GM04504 (cell line): ENCODE results near the gene ATP13A3.

ENCODE experiments used
- DNase-seq: peaks from one replicate; pipeline ENCODE4 v3.0.0-alpha.2; 2012; ENCODE audit warnings: low read depth

ATP13A3 gene

DNA sequence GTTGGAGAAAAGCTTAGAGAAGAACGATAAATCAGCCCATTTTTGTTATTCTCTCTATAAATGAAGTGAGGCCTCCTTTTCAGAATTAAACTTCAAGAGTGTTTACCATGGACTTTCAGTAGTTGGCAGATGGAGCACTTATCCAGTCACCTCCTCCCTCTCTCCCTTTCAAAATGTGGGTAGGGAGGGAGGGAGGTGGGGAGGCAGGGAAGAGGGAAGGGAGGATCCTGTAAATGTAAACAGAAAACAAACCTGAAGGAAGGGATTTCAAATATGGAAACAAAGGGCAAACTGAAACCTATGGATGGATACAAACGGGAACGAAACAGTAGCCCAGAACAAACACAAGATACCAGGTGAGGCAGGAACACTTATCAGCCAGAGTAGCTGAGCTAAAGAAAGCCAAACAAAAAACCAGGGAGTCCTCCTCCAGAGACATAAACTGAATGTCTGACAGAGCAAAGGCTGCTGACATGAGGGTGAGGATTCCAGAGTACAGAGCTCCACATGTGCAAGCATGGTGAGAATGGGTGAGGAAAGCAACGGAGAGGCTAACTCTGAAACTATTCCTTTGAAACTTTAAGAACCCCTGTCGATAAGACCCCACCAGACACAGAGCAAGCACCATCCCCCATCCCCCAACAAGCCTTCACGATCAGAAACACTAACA is 46.8 kb downstream of the ATP13A3 start:
- no peak for DNase-seq

DNA sequence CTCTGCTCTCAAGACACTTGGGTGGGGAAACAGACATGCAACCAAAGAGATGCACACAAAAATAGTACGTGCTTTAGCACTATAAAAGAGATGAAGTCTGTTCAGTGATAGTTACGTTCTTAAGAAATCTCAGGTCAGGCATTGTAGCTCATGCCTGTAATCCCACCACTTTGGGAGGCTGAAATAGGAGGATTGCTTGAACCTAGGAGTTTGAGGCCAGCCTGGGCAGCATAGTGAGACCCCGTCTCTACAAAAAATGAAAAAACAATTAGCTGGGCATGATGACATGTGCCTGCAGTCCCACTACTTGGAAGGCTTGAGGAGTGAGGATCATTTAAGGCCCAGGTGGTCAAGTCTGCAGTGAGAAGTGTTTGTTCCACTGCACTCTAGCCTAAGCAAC is 52.3 kb downstream of the ATP13A3 start:
- no peak for DNase-seq

DNA sequence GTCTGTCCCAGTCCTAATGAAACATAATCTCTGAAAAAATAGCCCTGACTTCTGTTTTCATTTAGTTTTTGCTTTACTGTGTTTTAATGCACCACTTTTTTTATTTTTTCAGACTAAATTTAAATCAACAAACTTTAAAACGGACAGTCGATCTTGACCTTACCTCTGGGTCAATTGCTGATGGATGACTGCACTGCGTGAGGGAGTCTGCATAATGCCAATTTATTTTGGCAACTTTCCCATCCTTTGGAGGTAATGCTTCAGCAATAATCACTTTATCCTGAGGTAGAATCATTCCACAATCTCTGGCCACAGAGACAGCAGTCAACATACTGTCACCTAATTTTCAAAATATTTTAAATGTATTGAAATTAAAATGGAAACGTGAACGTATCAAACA is 55.2 kb downstream of the ATP13A3 start:
- no peak for DNase-seq

DNA sequence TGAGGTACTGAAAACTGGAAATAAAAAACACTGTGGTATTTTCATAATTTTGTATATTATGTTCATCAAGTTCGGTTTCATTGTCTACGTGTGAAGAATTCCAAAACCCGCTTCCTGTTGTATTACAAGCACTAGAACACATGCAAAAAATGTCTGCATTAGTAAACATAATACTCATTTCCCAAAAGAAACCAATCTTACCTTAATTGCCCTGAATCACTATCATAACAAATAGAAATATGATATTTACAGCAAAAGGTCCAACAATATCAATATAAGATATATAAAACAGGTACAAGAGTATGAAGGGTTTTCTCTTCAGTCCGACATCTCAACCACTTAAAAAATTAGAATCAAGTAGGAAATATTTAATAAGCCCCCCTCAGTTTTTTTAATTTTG is 61.4 kb downstream of the ATP13A3 start:
- DNase-seq = no peak

DNA sequence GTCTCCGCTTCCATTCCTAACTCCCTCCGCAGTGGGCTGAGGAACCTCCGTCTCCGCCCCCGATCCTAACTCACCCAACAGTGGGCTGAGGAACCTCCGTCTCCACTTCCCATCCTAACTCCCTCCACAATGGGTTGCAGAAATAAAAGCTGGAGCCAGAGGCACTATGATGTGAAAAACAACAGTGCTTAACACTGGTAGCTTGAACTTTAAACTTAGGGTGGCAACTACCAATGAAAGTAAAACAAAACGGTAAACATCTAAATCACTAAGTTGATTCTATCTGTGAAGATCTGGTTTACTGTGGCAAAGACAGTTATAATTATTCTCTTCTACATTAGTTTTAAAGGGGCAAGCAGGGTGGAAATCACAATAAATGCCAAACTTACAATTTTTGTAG is 61.8 kb downstream of the ATP13A3 start:
- DNase-seq = no peak

DNA sequence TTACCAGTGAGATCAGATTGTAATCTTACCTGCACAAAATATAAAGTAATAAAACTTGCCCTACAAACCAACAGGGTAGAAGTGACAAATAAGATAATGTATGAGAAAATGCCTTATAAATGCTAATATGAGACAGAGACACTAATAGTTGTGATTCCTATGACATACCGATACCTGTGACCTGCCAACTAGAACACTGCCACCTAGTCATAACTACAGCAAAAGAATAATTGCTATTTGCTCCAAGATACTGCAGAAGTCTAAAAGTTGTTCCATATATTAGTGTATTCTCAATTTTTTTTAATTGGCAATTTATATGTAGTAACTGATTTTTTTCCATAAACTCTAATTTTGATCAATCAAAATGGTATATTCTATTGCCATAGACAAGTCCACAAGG is 62.4 kb downstream of the ATP13A3 start:
- no peak for DNase-seq

DNA sequence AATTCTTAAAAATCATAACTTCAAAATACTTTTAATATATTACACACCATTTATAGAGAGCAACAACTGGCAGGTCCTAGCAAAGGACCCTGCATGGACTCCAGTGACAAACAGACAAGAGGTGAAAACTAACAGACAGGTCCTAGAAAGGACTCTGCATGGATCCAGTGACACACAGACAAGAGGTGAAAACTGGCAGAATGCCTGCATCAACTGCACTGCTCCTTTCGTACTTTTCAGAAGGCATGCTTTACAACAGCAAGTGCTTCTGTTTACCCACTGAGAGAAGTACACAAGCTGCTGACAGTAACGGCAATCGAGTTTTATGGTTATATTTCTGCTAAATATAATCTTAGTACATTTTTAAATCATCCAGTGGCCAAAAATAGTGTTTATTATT is 63.5 kb downstream of the ATP13A3 start:
- no peak for DNase-seq

DNA sequence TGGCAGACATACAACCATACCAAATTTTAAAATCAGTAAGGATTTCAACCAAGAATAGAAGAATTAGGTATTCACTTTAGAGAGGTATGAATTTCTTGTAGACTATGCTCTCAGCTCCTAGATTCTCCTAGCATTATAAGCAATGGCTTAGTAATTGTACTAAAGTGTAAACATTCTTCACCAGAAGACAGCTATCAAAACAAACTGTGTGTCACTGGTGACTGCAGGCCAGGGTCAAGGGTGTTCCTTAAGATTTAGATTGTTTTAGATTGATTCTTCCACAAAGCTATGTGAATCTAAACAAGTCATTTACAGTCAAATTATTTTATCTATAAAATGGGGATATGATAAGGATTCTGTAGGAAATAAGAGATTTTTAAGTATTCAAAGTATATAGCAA is 64.6 kb downstream of the ATP13A3 start:
- DNase-seq = no peak

DNA sequence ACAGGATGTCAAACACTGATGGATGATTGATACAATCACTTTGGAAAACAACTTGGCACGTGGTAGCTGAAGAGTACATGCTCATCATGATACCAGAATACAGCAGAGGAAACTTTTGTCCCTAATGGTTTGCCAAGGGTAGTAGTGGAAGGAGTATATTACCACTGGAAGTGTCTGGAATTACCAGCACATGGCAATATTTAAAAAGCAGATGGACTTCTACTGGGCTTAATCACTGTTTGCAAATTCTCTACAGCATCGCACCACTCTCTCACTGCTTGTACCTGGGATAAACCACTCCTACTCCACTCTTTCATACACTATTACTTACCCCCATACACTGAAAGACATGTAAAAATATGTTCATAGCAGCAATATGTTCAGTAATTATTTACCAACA is 68.1 kb downstream of the ATP13A3 start:
- DNase-seq = no peak

DNA sequence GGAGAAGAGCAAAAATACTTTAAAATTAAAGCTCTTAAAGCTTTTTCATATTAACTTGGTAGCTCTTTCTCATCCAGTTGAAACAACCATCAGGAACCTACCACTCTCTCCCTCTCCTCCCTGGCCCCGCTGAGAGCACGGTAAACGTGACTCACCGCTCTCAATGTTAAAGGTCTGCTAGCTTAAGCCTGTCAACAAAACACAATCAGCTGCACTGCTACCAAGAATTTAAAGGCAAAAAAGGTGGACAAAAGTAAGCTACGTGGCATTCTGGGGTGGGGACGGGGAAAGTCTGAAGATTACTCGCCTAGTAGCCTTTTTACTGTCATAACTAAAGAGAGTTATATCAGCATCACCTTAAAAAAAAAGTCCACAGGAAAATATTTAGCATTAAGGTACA is 79.4 kb downstream of the ATP13A3 start:
- DNase-seq = no peak

DNA sequence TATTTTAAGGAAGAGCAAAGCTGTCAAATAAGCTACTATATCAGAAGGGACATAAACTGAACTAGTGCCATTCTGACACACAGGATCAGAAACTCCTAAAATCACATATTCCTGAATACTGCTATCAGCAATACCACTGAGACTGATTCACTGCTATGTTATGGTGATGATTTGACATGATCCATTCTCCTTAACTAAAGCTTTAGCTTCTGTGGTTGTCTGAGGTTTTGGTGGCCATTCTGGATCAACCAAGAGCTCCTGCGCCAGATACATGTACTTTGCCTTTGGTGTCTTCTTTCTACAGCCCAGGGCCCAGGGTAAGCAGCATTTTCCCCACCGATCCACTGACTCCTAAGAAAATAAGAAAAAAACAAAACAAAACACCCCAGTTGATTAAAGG is 81.0 kb downstream of the ATP13A3 start:
- DNase-seq = no peak

DNA sequence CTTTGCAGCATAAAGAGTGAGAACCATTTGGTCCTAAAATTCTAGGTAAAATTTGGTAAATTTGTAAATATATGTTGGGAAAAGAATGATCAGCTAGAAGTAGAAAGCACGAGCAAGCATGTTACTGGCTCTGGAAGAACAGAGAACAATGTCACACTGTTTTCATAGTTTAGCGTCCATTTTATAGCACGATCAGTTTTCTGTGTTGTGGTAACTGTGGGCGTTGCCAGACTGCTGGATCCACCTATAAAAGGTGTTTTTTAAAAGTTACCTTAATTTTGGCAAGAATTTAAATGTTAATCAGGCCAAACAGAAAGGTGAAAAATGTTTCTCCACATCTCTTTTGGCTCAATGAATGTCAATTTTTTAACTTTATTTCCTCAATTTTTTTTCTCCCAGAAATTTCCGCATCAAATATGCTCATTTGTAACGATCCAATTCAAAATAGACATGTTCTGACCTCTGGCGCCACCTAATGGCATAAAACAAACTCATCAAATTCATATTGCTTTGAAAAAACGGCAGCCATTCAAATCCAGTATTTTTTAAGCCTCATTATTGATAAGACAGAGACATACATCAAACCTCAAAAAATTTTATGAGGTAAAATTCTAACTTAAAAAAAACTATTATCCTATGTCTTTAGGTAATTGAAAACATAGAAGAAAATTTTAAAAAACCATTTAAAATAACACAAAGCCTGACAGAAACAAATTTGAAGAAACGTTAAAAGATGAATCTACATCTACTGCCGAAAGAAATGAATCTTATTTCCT is 82.2 kb downstream of the ATP13A3 start:
- no peak for DNase-seq

DNA sequence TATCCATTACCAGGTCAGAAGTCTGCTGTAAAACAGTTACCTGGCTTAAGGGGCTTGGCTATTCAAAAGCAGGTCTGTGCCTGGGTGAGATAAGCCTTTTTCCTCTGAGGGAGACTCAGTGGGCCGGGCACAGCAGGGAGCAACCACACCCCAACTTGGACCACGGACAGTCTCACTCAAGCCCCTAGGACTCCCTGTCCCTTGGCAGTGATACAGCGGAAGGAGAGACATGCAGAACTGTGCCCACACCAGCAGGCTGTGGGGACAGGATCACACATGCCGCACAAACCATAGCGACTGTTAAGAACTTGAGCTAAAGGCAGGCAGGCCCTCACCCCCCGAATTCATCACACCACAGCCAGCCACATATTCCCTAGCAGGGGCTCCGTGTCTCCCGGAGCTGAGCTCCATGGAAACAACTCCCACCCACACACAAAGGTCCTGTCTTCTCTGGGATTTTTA is 84.9 kb downstream of the ATP13A3 start:
- no peak for DNase-seq

DNA sequence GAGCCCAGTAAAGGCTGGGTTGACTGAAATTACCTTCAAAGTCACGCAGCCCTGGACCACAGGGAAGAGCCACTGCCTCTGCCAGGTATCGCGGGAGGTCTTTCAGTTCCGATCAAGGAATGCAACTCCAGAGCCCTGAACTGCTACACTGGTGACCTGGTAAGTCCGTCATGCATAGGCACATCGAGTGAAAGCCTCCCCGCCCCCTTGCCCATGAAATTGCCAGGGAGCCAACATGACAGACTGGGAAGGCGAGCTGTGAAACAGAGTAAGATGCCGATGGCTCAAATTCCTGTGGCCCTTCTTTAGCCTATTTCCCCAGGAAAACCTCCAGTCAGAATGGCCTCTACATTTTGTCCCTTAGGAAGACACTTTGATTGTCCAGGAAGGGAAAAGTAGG is 85.5 kb downstream of the ATP13A3 start:
- no peak for DNase-seq

DNA sequence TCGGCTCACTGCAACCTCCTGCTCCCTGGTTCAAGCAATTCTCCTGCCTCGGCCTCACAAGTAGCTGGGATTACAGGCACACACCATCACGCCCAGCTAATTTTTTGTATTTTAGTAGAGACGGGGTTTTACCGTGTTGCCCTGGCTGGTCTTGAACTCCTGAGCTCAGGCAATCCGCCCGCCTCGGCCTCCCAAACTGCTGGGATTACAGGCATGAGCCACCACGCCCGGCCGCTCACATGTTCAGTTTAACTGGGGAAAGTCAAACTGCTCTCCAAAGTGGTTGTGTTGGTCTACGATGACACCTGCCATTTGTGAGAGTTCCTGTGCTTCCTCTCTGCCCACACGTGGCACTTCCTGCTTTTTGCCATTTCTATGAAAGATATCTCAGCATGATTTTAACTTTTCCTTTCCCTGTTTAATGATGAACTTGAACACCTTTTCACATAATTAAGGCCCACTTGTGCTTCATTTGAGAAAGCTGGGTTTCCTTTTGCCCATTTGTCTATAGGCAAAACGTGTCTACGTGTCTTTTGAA is 86.9 kb downstream of the ATP13A3 start:
- no peak for DNase-seq

DNA sequence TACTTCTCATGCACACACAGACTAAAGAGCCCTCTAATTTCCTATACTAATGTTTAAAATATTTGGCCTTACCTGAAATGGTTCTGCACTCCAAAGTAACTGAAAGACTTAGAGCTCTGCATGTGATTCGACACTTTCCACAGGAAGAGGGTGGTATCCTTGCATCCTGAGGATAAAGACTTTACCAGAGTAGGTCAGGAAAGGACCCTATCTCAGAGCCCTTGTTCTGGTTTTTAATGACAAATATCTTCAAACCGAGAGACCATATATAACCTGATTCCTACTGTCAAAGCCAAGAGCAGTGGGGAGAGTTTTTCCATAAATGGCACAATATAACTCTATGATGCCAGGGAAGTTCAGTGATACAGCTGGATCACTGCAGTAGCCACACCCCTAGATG is 87.6 kb downstream of the ATP13A3 start, which contains the start of gene GP5:
Gene GP5, minus strand, starts transcription at position 101 of the 400 bp plus-strand sequence. CDS start 984 bp downstream, outside the sequence.
- DNase-seq = no peak

DNA sequence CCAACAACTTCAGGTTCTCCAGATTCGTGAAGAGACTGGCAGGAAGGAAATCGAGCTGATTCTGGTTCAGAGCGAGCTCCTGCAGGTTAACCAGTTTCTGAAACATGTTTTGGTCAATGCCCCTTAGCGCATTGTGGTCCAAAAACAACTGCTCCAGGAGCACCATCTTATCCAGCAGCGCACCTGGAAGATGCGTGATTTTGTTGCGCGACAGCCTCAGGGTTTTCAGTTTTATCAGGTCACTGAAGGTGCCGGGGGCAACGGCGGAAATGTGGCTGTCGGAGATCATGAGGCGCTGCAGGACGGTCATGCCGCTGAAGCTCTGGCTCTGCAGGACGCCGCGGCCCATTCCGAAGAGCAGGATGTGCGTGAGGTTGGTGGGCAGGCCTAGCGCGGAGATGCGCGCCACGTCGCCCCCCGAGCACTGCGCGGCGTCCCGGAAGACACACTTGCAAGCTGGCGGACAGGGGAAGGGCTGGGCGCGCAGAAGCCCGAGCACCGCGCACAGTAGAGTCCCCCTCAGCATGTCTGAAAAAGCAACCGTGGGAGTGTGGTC is 89.0 kb downstream of the ATP13A3 start:
- no peak for DNase-seq

DNA sequence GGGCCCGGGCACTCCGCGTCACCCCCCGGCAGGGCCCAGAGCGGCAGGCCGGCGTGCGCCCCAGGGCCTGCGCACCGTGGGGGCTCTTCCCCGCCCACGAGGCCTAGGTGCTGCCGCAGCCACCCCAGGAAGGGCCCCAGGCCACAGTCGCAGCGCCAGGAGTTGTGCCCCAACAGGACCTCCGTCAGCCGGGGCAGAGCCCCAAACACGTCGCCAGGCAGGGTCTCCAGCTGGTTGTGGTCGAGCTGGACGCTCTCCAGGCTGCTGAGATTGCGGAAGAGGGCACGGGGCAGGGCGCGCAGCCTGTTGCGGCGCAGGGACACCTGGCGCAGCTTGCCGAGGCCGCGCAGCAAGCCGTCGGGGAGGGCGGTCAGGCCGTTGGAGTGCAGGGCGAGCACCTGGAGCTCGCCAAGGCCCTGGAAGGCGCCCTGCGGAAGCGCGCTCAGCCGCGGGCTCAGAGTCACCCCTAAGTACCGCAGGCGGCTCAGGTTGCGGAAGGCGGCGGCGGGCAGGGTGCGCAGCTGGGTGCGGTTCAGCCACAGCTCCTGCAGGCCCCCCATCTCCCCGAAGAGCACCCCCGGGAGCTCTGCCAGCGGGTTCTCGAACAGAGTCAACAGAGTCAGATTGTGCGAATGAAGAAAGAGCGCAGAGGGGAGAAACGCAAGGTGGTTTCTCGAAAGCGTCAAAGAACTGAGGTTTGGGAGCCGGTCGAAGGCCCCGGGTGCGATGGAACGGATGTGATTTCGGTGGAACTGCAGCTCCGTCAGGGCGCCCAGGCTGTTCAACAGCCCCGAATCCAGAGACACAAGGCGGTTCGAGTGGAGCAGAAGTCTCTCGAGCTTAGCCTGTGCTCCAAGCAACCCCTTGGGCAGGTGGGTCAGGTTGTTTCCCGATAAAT is 89.7 kb downstream of the ATP13A3 start:
- DNase-seq = no peak

DNA sequence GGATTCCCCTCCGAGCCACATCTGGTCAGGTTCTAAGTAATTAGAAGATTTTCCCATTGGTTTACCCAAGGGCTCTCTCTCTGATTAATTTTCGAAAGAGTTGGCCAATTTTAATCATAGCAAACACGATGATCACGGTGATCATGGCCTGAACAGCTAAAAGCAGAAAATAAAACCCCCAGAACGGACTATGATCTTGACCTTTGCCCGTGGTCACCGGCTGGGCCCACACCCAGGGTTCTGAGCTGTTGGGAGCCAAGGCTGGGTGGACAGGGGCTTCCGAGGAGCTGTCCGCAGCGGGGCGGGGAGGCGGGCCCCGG is 90.3 kb downstream of the ATP13A3 start:
- DNase-seq = no peak

DNA sequence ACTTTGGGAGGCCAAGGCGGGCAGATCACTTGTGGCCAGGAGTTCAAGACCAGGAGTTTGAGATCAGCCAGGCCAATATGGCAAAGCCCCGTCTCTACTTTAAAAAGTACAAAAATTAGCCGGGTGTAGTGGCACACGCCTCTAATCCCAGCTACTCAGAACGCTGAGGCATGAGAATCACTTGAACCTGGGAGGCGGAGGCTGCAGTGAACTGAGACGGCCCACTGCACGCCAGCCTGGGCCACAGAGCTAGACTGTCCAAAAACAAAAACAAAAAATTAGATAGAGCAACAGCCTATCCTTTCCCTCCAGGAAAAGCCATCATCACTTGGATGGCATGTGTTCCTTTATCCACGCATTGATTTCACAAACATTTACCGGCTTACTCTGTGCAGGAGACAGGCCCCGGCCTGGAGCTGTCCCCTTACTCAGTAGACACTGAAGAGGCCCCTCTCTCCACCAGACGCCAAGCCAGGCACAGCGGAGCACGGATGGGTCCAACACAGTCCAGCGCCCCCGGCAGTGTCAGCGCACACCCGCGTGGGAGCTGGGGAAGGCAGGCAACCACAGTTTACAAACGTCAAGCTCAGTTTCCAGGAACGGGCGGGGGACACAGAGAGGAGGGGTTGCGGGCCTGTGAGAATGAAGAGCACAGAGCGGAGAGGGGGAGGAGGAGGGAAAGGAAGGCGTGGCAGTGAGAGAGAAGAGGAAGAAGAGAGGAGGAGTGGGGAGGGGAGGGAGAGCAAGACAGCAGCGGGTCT is 90.8 kb downstream of the ATP13A3 start:
- peak; percentile 10 for DNase-seq

DNA sequence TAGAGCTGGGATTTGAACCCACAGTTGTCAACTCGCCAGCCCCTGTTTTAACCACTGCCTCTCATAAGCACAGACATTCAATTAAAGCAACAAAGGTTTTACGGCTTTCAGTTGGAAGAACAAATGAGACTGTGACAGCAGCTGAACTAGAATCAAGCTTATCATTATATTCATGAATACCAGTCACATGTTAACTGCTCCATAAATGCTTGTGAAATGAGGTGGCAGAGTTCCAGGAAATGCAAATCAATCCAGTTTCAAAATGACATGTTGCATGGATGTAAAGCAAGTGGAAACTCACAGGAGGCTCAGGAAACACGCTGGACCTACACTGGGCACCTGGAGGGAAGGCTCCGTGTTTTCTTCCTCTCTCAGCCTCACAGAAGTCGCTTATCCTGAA is 91.6 kb downstream of the ATP13A3 start:
- DNase-seq = no peak
